ENCODE data around the gene MEIS2. TPM values are rescaled to one million over a fixed set of nuclear protein-coding genes. Genes with fewer than 3 reads are reported as not detected.

MEIS2 gene
- total and polyA plus RNA-seq, 2 of the 13 experiments (the other 11 are each of a cell fraction or from before 2014, with no cell fraction given), result 10.7 to 12.4 TPM

- no peak overlapping the region for H3K4me2 ChIP-seq (ENCODE audit: low read depth, low read length)
Observed at GRCh38 chr15:37058316-37058985, 41.9 kb downstream of the MEIS2 start.

GRCh38 chr15:37057831-37058230, 42.5 kb downstream of the MEIS2 start:
- no TSS peak for BruUV-seq (replicated peaks)
- no peak for ATAC-seq
- CTCF ChIA-PET (ENCODE audit: low intra/inter-chr PET ratio, low total read pairs), result no interaction called here
- H3K9me3 ChIP-seq (ENCODE audit: low read length), result no peaks in the 10 kb centered on the region
- no peak overlapping the region for H3K4me2 ChIP-seq (ENCODE audit: low read depth, low read length)
- no peak for TF ChIP-seq AHR (CRISPR knock-in tag; IDR thresholded peaks at IDR 0.05)
- no peak for TF ChIP-seq RXRA (CRISPR knock-in tag; IDR thresholded peaks at IDR 0.05)
- no peak for TF ChIP-seq ATRX (CRISPR knock-in tag; IDR thresholded peaks at IDR 0.05; ENCODE audit: borderline replicate concordance)
- TF ChIP-seq ATF5 (CRISPR knock-in tag; IDR thresholded peaks at IDR 0.05; ENCODE audit: low read depth), result no peak
- TF ChIP-seq HNF4G (IDR thresholded peaks at IDR 0.05; ENCODE audit: borderline replicate concordance, low read depth, low read length), result no peak
- no peak for TF ChIP-seq HNF4G (CRISPR knock-in tag; IDR thresholded peaks at IDR 0.05; ENCODE audit: borderline replicate concordance, low read depth)
- TF ChIP-seq AFF4 (CRISPR knock-in tag; IDR thresholded peaks at IDR 0.05), result no peak
- TF ChIP-seq ZNF33B (CRISPR knock-in tag; IDR thresholded peaks at IDR 0.05), result no peak
- TF ChIP-seq LCORL (IDR thresholded peaks at IDR 0.05), result no peak
- TF ChIP-seq LCORL (CRISPR knock-in tag; IDR thresholded peaks at IDR 0.05), result no peak
- no peak overlapping the region for H3K4me3 ChIP-seq (replicated peaks in 1 of 3; ENCODE audit: insufficient read depth in 1 of 3, low read depth in 2 of 3, low read length in 3 of 3)
- DNase-seq (ENCODE audit: low spot score), result no peak
- 92% methylated on average over 9 of the region's 9 CpGs for WGBS (ENCODE audit: low lambda C conversion rate)
- no peak overlapping the region for H3K9ac ChIP-seq (ENCODE audit: insufficient read depth, low read depth, low read length)
- H3K36me3 ChIP-seq (replicated peaks in 1 of 2; ENCODE audit: control insufficient read depth in 1 of 2, insufficient read depth in 2 of 2, low read length in 2 of 2), result peaks cover 0 to 4% of the 10 kb centered on the region in 2 experiments; a peak in 1 of 5 replicates
- H2AFZ ChIP-seq (ENCODE audit: low read length), result no peak overlapping the region
- H3K27me3 ChIP-seq (ENCODE audit: control insufficient read depth in 1 of 2, insufficient read depth in 2 of 2, low read length in 2 of 2), result no peaks in the 10 kb centered on the region
- peaks cover 14% of the 10 kb centered on the region for H3K4me1 ChIP-seq (ENCODE audit: insufficient read depth, low read length)
- intact Hi-C loops (cut with micrococcal nuclease; ENCODE audit: unreplicated experiment) (no loop called here), in situ Hi-C loops (cut with HindIII; ENCODE audit: extremely low pct_ligation_motif_present, low pct_unique_long_range_greater_than_20kb) (no loop called here)
- POLR2A ChIA-PET, result no interaction called here
- H3K79me2 ChIP-seq (ENCODE audit: insufficient read depth, low read length), result no peaks in the 10 kb centered on the region
- H3K27ac ChIP-seq (ENCODE audit: extremely low read length, insufficient read depth, low read length), result no peak overlapping the region
- H4K20me1 ChIP-seq (ENCODE audit: insufficient read depth, low read length), result no peaks in the 10 kb centered on the region
- no peak for FAIRE-seq

More at GRCh38 chr15:37058316-37058985, 41.9 kb downstream of the MEIS2 start:
- POLR2A ChIA-PET, result no interaction called here
- peak; percentile 19 for DNase-seq (ENCODE audit: low spot score)
- in situ Hi-C loops (cut with HindIII; ENCODE audit: extremely low pct_ligation_motif_present, low pct_unique_long_range_greater_than_20kb) (no loop called here), intact Hi-C loops (cut with micrococcal nuclease; ENCODE audit: unreplicated experiment) (no loop called here)
- H3K36me3 ChIP-seq (replicated peaks in 1 of 2; ENCODE audit: control insufficient read depth in 1 of 2, insufficient read depth in 2 of 2, low read length in 2 of 2), result peaks cover 0 to 4% of the 10 kb centered on the region in 2 experiments; a peak in 1 of 5 replicates
- H3K27me3 ChIP-seq (ENCODE audit: control insufficient read depth in 1 of 2, insufficient read depth in 2 of 2, low read length in 2 of 2), result no peaks in the 10 kb centered on the region
- no peaks in the 10 kb centered on the region for H4K20me1 ChIP-seq (ENCODE audit: insufficient read depth, low read length)
- H3K4me3 ChIP-seq (replicated peaks in 1 of 3; ENCODE audit: insufficient read depth in 1 of 3, low read depth in 2 of 3, low read length in 3 of 3), result no peak overlapping the region
- TF ChIP-seq FOXP1 (IDR thresholded peaks at IDR 0.05) (no peak), FOXP1 (CRISPR knock-in tag; IDR thresholded peaks at IDR 0.05) (no peak), NR2F6 (IDR thresholded peaks at IDR 0.05) (peak; percentile 66), NR2F6 (CRISPR knock-in tag; IDR thresholded peaks at IDR 0.05) (no peak), ATF1 (CRISPR knock-in tag; IDR thresholded peaks at IDR 0.05) (no peak)
- BruUV-seq (replicated peaks), result no TSS peak
- H3K79me2 ChIP-seq (ENCODE audit: insufficient read depth, low read length), result no peaks in the 10 kb centered on the region
- WGBS (ENCODE audit: low lambda C conversion rate), result 49% methylated on average over 6 of the region's 6 CpGs
- H3K9me3 ChIP-seq (ENCODE audit: low read length), result no peaks in the 10 kb centered on the region
- H3K4me1 ChIP-seq (ENCODE audit: insufficient read depth, low read length), result peaks cover 14% of the 10 kb centered on the region
- H3K27ac ChIP-seq (ENCODE audit: extremely low read length, insufficient read depth, low read length), result no peak overlapping the region
- no peak for ATAC-seq
- CTCF ChIA-PET (ENCODE audit: low intra/inter-chr PET ratio, low total read pairs), result no interaction called here
- FAIRE-seq, result no peak
- no peak overlapping the region for H3K9ac ChIP-seq (ENCODE audit: insufficient read depth, low read depth, low read length)
- no peak overlapping the region for H2AFZ ChIP-seq (ENCODE audit: low read length)

Measured in HepG2 (cell line).